H1 (cell line): ENCODE data around the gene RSF1. TPM values are rescaled to one million over a fixed set of nuclear protein-coding genes. Genes with fewer than 3 reads are reported as not detected.

Source experiments
- POU5F1 ChIP-seq: IDR thresholded peaks from 2 replicates; pipeline ENCODE4 v1.6.1; 2011; ENCODE audit warnings: low read depth, mild to moderate bottlenecking, low read length, moderate library complexity
- polyA plus RNA-seq, 7 experiments: library from polyadenylated mRNA; depleted of rRNA in 3 of 7; stranded (reverse) in 5 of 7; unstranded in 2 of 7; fragments of >200 nt in 5 of 7; fragments of 200-250 nt in 2 of 7; gene quantifications; 1 replicate in 5 of 7; 2 replicates in 1 of 7; 4 replicates in 1 of 7; pipeline versions ENCODE4 v1.2.1 to v1.2.3, GENCODE V29; 2011 to 2013; ENCODE audit warnings: missing spikeins in 2 of 7, mixed read lengths in 2 of 7
- total RNA-seq: library from RNA; stranded (reverse); fragmentation: NEBNext Ultra II Directional; extraction: Animal tissue kit (Norgen Biotek cat#: 25700); gene quantifications from 2 replicates; pipeline ENCODE4 v1.2.1, GENCODE V29; 2021

RSF1 gene
- total and polyA plus RNA-seq, 2 of the 8 experiments (the other 6 are each of a cell fraction or from before 2014, with no cell fraction given) = 17.8 to 87.9 TPM

- no peak for TF ChIP-seq POU5F1
These were observed 69.9 kb downstream of the RSF1 start (continued) for GRCh38 chr11:77750394-77751156.
